ENCODE results near the gene EBPL.

The EBPL gene

DNA sequence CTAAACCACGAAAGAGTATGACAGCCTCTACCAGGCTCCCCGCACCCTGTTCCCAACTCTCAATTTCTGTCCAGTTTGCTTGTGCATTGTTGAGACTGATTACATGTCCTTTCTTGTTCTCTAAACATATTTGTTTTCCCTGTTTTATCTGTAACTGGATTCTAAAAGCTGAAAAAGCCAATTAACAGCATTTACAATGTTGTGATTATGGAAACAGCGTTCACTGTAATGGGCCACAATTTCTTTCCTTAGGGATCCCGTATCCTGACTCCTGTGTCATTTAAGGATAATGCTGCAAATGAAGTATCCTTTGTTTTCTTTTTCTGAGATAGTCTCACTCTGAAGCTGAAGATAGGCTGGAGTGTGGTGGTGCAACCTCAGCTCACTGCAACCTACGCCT lies 20.5 kb downstream of the EBPL start:
- Histone ChIP-seq H3K4me3 (ENCODE audit: low read depth, low read length) (no peak overlapping the region), H3K79me2 (ENCODE audit: control insufficient read depth, insufficient read depth, low read length, poor library complexity) (no peaks in the 10 kb centered on the region), H3K4ac (ENCODE audit: low read depth, low read length) (no peak overlapping the region), H2BK120ac (ENCODE audit: insufficient read depth, low read length, poor library complexity) (no peak overlapping the region), H3K27me3 (ENCODE audit: insufficient read depth, low read length) (no peaks in the 10 kb centered on the region), H2BK5ac (ENCODE audit: low read depth, low read length, poor library complexity) (no peak overlapping the region), H4K8ac (ENCODE audit: low read depth, low read length) (no peak overlapping the region), H3K27ac (ENCODE audit: low read depth, low read length) (no peak overlapping the region), H3K14ac (ENCODE audit: low read length) (no peak overlapping the region), H3K9me3 (ENCODE audit: insufficient read depth, low read depth, low read length) (no peaks in the 10 kb centered on the region), H3K36me3 (ENCODE audit: control insufficient read depth in 1 of 2, insufficient read depth in 2 of 2, low read length in 2 of 2) (peaks cover 0 to 4% of the 10 kb centered on the region in 2 experiments), H3K4me2 (ENCODE audit: low read length) (no peak overlapping the region), H3K9ac (ENCODE audit: low read length) (no peak overlapping the region), H3K79me1 (ENCODE audit: low read length) (no peaks in the 10 kb centered on the region), H2AFZ (ENCODE audit: insufficient read depth, low read length, poor library complexity) (no peak overlapping the region), H3K4me1 (ENCODE audit: control insufficient read depth in 1 of 2, insufficient read depth in 2 of 2, low read length in 2 of 2) (no peaks in the 10 kb centered on the region), H2BK12ac (ENCODE audit: low read length) (no peak overlapping the region), H2AK5ac (ENCODE audit: low read length) (no peak overlapping the region), H3K23ac (ENCODE audit: low read length) (no peak overlapping the region), H4K12ac (ENCODE audit: low read depth, low read length) (no peak overlapping the region), H3K18ac (ENCODE audit: low read length) (no peak overlapping the region), H4K91ac (ENCODE audit: low read depth, low read length) (no peak overlapping the region)
- no peak for DNase-seq
- WGBS (ENCODE audit: extremely low coverage, insufficient coverage, insufficient read length): no CpG with 5 or more reads among the region's 5 CpGs

- H3K4me2 ChIP-seq (ENCODE audit: low read length): no peak overlapping the region
- no peak overlapping the region for H2BK5ac ChIP-seq (ENCODE audit: low read depth, low read length, poor library complexity)
- H4K91ac ChIP-seq (ENCODE audit: low read depth, low read length): no peak overlapping the region
- no peaks in the 10 kb centered on the region for H3K9me3 ChIP-seq (ENCODE audit: insufficient read depth, low read depth, low read length)
- H3K4me3 ChIP-seq (ENCODE audit: low read depth, low read length): no peak overlapping the region
- no peak overlapping the region for H2AK5ac ChIP-seq (ENCODE audit: low read length)
- H3K23ac ChIP-seq (ENCODE audit: low read length): no peak overlapping the region
- H3K27me3 ChIP-seq (ENCODE audit: insufficient read depth, low read length): no peaks in the 10 kb centered on the region
- no peak overlapping the region for H2BK12ac ChIP-seq (ENCODE audit: low read length)
- no peak overlapping the region for H3K18ac ChIP-seq (ENCODE audit: low read length)
- no peak overlapping the region for H3K27ac ChIP-seq (ENCODE audit: low read depth, low read length)
- no peak overlapping the region for H3K14ac ChIP-seq (ENCODE audit: low read length)
- no peak overlapping the region for H4K12ac ChIP-seq (ENCODE audit: low read depth, low read length)
- H3K9ac ChIP-seq (ENCODE audit: low read length): no peak overlapping the region
- H3K4me1 ChIP-seq (ENCODE audit: control insufficient read depth in 1 of 2, insufficient read depth in 2 of 2, low read length in 2 of 2): no peaks in the 10 kb centered on the region
- no peaks in the 10 kb centered on the region for H3K79me1 ChIP-seq (ENCODE audit: low read length)
- no peak overlapping the region for H4K8ac ChIP-seq (ENCODE audit: low read depth, low read length)
- no peak overlapping the region for H2AFZ ChIP-seq (ENCODE audit: insufficient read depth, low read length, poor library complexity)
- H3K4ac ChIP-seq (ENCODE audit: low read depth, low read length): no peak overlapping the region
- peak; percentile 30 to 78 for DNase-seq
- H2BK120ac ChIP-seq (ENCODE audit: insufficient read depth, low read length, poor library complexity): no peak overlapping the region
- no peaks in the 10 kb centered on the region for H3K79me2 ChIP-seq (ENCODE audit: control insufficient read depth, insufficient read depth, low read length, poor library complexity)
- 100% methylated on average over 2 of the region's 5 CpGs for WGBS (ENCODE audit: extremely low coverage, insufficient coverage, insufficient read length)
- H3K36me3 ChIP-seq (ENCODE audit: control insufficient read depth in 1 of 2, insufficient read depth in 2 of 2, low read length in 2 of 2): peaks cover 0 to 7% of the 10 kb centered on the region in 2 experiments
Observed at GRCh38 chr13:49669735-49670309, 21.5 kb downstream of the EBPL start.

- H3K4me2 ChIP-seq (ENCODE audit: low read length): no peak overlapping the region
- H3K14ac ChIP-seq (ENCODE audit: low read length): no peak overlapping the region
- DNase-seq: no peak
- H2BK5ac ChIP-seq (ENCODE audit: low read depth, low read length, poor library complexity): no peak overlapping the region
- H3K27me3 ChIP-seq (ENCODE audit: insufficient read depth, low read length): no peaks in the 10 kb centered on the region
- no peak overlapping the region for H3K23ac ChIP-seq (ENCODE audit: low read length)
- H2AFZ ChIP-seq (ENCODE audit: insufficient read depth, low read length, poor library complexity): no peak overlapping the region
- no peak overlapping the region for H2AK5ac ChIP-seq (ENCODE audit: low read length)
- H3K9ac ChIP-seq (ENCODE audit: low read length): no peak overlapping the region
- H3K36me3 ChIP-seq (ENCODE audit: control insufficient read depth in 1 of 2, insufficient read depth in 2 of 2, low read length in 2 of 2): peaks cover 0 to 7% of the 10 kb centered on the region in 2 experiments
- H3K18ac ChIP-seq (ENCODE audit: low read length): no peak overlapping the region
- peaks cover 2% of the 10 kb centered on the region for H3K9me3 ChIP-seq (ENCODE audit: insufficient read depth, low read depth, low read length)
- H3K4me3 ChIP-seq (ENCODE audit: low read depth, low read length): no peak overlapping the region
- H4K8ac ChIP-seq (ENCODE audit: low read depth, low read length): no peak overlapping the region
- H2BK12ac ChIP-seq (ENCODE audit: low read length): no peak overlapping the region
- no peak overlapping the region for H4K91ac ChIP-seq (ENCODE audit: low read depth, low read length)
- no peak overlapping the region for H3K27ac ChIP-seq (ENCODE audit: low read depth, low read length)
- H2BK120ac ChIP-seq (ENCODE audit: insufficient read depth, low read length, poor library complexity): no peak overlapping the region
- WGBS (ENCODE audit: extremely low coverage, insufficient coverage, insufficient read length): no CpG with 5 or more reads among the region's 2 CpGs
- no peak overlapping the region for H3K4ac ChIP-seq (ENCODE audit: low read depth, low read length)
- H4K12ac ChIP-seq (ENCODE audit: low read depth, low read length): no peak overlapping the region
- no peaks in the 10 kb centered on the region for H3K79me1 ChIP-seq (ENCODE audit: low read length)
- H3K4me1 ChIP-seq (ENCODE audit: control insufficient read depth in 1 of 2, insufficient read depth in 2 of 2, low read length in 2 of 2): no peaks in the 10 kb centered on the region
- H3K79me2 ChIP-seq (ENCODE audit: control insufficient read depth, insufficient read depth, low read length, poor library complexity): no peaks in the 10 kb centered on the region
Observed at GRCh38 chr13:49667773-49668172, 23.5 kb downstream of the EBPL start.

GRCh38 chr13:49664606-49665005 lies 26.7 kb downstream of the EBPL start:
- no peak overlapping the region for H3K27ac ChIP-seq (ENCODE audit: low read depth, low read length)
- H2AK5ac ChIP-seq (ENCODE audit: low read length): no peak overlapping the region
- H3K4me3 ChIP-seq (ENCODE audit: low read depth, low read length): no peak overlapping the region
- no peak overlapping the region for H2BK120ac ChIP-seq (ENCODE audit: insufficient read depth, low read length, poor library complexity)
- H3K4me2 ChIP-seq (ENCODE audit: low read length): no peak overlapping the region
- no peak overlapping the region for H3K4ac ChIP-seq (ENCODE audit: low read depth, low read length)
- no peak overlapping the region for H3K9ac ChIP-seq (ENCODE audit: low read length)
- no peaks in the 10 kb centered on the region for H3K27me3 ChIP-seq (ENCODE audit: insufficient read depth, low read length)
- H3K4me1 ChIP-seq (ENCODE audit: control insufficient read depth in 1 of 2, insufficient read depth in 2 of 2, low read length in 2 of 2): no peaks in the 10 kb centered on the region
- H3K18ac ChIP-seq (ENCODE audit: low read length): no peak overlapping the region
- no peaks in the 10 kb centered on the region for H3K79me2 ChIP-seq (ENCODE audit: control insufficient read depth, insufficient read depth, low read length, poor library complexity)
- no peak overlapping the region for H4K91ac ChIP-seq (ENCODE audit: low read depth, low read length)
- H3K79me1 ChIP-seq (ENCODE audit: low read length): no peaks in the 10 kb centered on the region
- H4K12ac ChIP-seq (ENCODE audit: low read depth, low read length): no peak overlapping the region
- H3K23ac ChIP-seq (ENCODE audit: low read length): no peak overlapping the region
- DNase-seq: no peak
- no peak overlapping the region for H2AFZ ChIP-seq (ENCODE audit: insufficient read depth, low read length, poor library complexity)
- no CpG with 5 or more reads among the region's 4 CpGs for WGBS (ENCODE audit: extremely low coverage, insufficient coverage, insufficient read length)
- peaks cover 0 to 11% of the 10 kb centered on the region in 2 experiments for H3K36me3 ChIP-seq (ENCODE audit: control insufficient read depth in 1 of 2, insufficient read depth in 2 of 2, low read length in 2 of 2)
- H3K9me3 ChIP-seq (ENCODE audit: insufficient read depth, low read depth, low read length): peaks cover 2% of the 10 kb centered on the region
- no peak overlapping the region for H2BK12ac ChIP-seq (ENCODE audit: low read length)
- H4K8ac ChIP-seq (ENCODE audit: low read depth, low read length): no peak overlapping the region
- no peak overlapping the region for H2BK5ac ChIP-seq (ENCODE audit: low read depth, low read length, poor library complexity)
- no peak overlapping the region for H3K14ac ChIP-seq (ENCODE audit: low read length)
